Activated CD4-positive, alpha-beta T cell treated with anti-CD3 and anti-CD28 coated beads, Interleukin-2, amount 50 U/mL, for 4 hours (primary cell): Measurements from ENCODE around the gene CAPZA1.
"Not testable (repeated sequence)": the region's sequence is repeated elsewhere in the genome, so short reads cannot be mapped to it uniquely, and the experiment has no call there.

Experiments
- DNase-seq, 2 experiments: peaks; one replicate each; pipeline ENCODE4 v3.0.0-alpha.2; 2020

Gene CAPZA1

GRCh38 chr1:112628516-112628915 is 8.9 kb downstream of the CAPZA1 start:
- no peak for DNase-seq

GRCh38 chr1:112629256-112629655 is 9.6 kb downstream of the CAPZA1 start:
- DNase-seq, result no peak

- DNase-seq, result no peak
Observed at GRCh38 chr1:112633628-112634027, 14.0 kb downstream of the CAPZA1 start.

GRCh38 chr1:112634367-112634766 is 14.7 kb downstream of the CAPZA1 start:
- no peak for DNase-seq

- no peak for DNase-seq
Observed at GRCh38 chr1:112636056-112636455, 16.4 kb downstream of the CAPZA1 start.

GRCh38 chr1:112636597-112637253 is 17.1 kb downstream of the CAPZA1 start:
- no peak for DNase-seq

- no peak for DNase-seq
Observed at GRCh38 chr1:112637254-112638109, 17.9 kb downstream of the CAPZA1 start.

- DNase-seq, result no peak
Observed at GRCh38 chr1:112638110-112638428, 18.4 kb downstream of the CAPZA1 start.

GRCh38 chr1:112640437-112640836 is 20.8 kb downstream of the CAPZA1 start:
- not testable (repeated sequence) for DNase-seq

- no peak for DNase-seq
Observed at GRCh38 chr1:112643080-112643479, 23.4 kb downstream of the CAPZA1 start.

- no peak for DNase-seq
Observed at GRCh38 chr1:112646225-112646624, 26.6 kb downstream of the CAPZA1 start.

- no peak for DNase-seq
Observed at GRCh38 chr1:112651205-112651604, 31.6 kb downstream of the CAPZA1 start.

- no peak for DNase-seq
Observed at GRCh38 chr1:112665857-112666256, 46.2 kb downstream of the CAPZA1 start.

- DNase-seq, result no peak
Observed at GRCh38 chr1:112666946-112667345, 47.3 kb downstream of the CAPZA1 start.

- no peak for DNase-seq
Observed at GRCh38 chr1:112672009-112672408, 52.4 kb downstream of the CAPZA1 start.

GRCh38 chr1:112672842-112673241 is 53.2 kb downstream of the CAPZA1 start:
- no peak for DNase-seq

GRCh38 chr1:112673592-112674439 is 54.2 kb downstream of the CAPZA1 start:
- DNase-seq, result no peak

- DNase-seq, result peak; percentile 37 to 38
Observed at GRCh38 chr1:112674440-112674985, 54.9 kb downstream of the CAPZA1 start, which contains the start of gene MOV10. TSS of gene MOV10 (plus strand) at chr1:112674659. CDS start at chr1:112674913, 254 bp downstream.

GRCh38 chr1:112674986-112675727 is 55.5 kb downstream of the CAPZA1 start:
- peak; percentile 25 to 32 for DNase-seq

- DNase-seq, result no peak
Observed at GRCh38 chr1:112675728-112676381, 56.2 kb downstream of the CAPZA1 start.

- DNase-seq, result no peak
Observed at GRCh38 chr1:112676543-112676942, 56.9 kb downstream of the CAPZA1 start.

GRCh38 chr1:112677501-112677900 is 57.9 kb downstream of the CAPZA1 start:
- no peak for DNase-seq
